ENCODE results near the gene BTRC.
"Not testable (repeated sequence)": the region's sequence is repeated elsewhere in the genome, so short reads cannot be mapped to it uniquely, and the experiment has no call there.

DNA sequence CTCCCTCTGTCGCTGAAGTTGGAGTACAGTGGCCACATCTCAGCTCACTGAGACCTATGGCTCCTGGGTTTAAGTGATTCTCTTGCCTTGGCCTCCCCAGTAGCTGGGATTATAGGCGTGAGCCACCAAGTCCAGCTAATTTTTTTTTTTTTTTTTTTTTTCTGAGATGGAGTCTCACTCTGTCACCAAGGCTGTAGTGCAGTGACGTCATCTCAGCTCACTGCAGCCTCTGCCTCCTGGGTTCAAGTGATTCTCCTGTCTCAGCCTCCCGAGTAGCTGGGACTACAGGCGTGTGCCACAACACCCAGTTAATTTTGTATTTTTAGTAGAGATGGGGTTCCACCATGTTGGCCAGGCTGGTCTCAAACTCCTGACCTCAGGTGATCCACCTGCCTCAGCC is 19.7 kb upstream of the BTRC start:
- TF ChIP-seq, protein P1, sequence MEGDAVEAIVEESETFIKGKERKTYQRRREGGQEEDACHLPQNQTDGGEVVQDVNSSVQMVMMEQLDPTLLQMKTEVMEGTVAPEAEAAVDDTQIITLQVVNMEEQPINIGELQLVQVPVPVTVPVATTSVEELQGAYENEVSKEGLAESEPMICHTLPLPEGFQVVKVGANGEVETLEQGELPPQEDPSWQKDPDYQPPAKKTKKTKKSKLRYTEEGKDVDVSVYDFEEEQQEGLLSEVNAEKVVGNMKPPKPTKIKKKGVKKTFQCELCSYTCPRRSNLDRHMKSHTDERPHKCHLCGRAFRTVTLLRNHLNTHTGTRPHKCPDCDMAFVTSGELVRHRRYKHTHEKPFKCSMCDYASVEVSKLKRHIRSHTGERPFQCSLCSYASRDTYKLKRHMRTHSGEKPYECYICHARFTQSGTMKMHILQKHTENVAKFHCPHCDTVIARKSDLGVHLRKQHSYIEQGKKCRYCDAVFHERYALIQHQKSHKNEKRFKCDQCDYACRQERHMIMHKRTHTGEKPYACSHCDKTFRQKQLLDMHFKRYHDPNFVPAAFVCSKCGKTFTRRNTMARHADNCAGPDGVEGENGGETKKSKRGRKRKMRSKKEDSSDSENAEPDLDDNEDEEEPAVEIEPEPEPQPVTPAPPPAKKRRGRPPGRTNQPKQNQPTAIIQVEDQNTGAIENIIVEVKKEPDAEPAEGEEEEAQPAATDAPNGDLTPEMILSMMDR (IDR thresholded peaks at IDR 0.05) = not testable (repeated sequence)
- TF ChIP-seq POLR2A (IDR thresholded peaks at IDR 0.05) = not testable (repeated sequence)

Measured in body of pancreas (tissue), 4 donors.